CD4-positive, CD25-positive, alpha-beta regulatory T cell (primary cell): ENCODE measurements around the gene NR1I3. TPM values are rescaled to one million over a fixed set of nuclear protein-coding genes. Genes with fewer than 3 reads are reported as not detected.
"Not testable (repeated sequence)": the region's sequence is repeated elsewhere in the genome, so short reads cannot be mapped to it uniquely, and the experiment has no call there.

Experiments
- ATAC-seq, 2 donors: fragments of 150-1000 bp; cut with Tn5 transposase; one replicate each; pipeline ENCODE4 v1.10.0; 2021; ENCODE audit warnings: low read depth in 2 of 2, moderate number of reproducible peaks in 2 of 2, moderate library complexity in 1 of 2
- DNase-seq, 3 donors: peaks; one replicate each; pipeline versions ENCODE4 v3.0.0 to v3.0.0-alpha.2; 2012 to 2022; ENCODE audit warnings: mixed read lengths in 1 of 3
- H3K27ac ChIP-seq: one replicate; pipeline ENCODE4 v1.7.0; 2013; ENCODE audit warnings: mild to moderate bottlenecking, low read length; ENCODE audit not compliant: insufficient read depth, poor library complexity, severe bottlenecking
- H3K27me3 ChIP-seq: one replicate; pipeline ENCODE4 v1.7.0; 2013; ENCODE audit warnings: low read length; ENCODE audit not compliant: control insufficient read depth, insufficient read depth
- H3K36me3 ChIP-seq: one replicate; pipeline ENCODE4 v1.7.0; 2013; ENCODE audit warnings: mild to moderate bottlenecking, low read length, moderate library complexity; ENCODE audit not compliant: control insufficient read depth, insufficient read depth
- H3K4me1 ChIP-seq: 2 replicates; pipeline ENCODE4 v1.7.0; 2013; ENCODE audit warnings: mild to moderate bottlenecking, low read length; ENCODE audit not compliant: insufficient read depth, control insufficient read depth, poor library complexity, severe bottlenecking
- H3K4me3 ChIP-seq: one replicate; pipeline ENCODE4 v1.7.0; 2013; ENCODE audit warnings: low read depth, mild to moderate bottlenecking, low read length, moderate library complexity
- H3K9me3 ChIP-seq, 2 experiments: 1 replicate in 1 of 2; 2 replicates in 1 of 2; pipeline ENCODE4 v1.7.0; 2013; ENCODE audit warnings: low read length in 2 of 2, mild to moderate bottlenecking in 1 of 2, moderate library complexity in 1 of 2; ENCODE audit not compliant: control insufficient read depth in 2 of 2
- H3K27ac Mint-ChIP-seq, 3 donors: one replicate each; pipeline ENCODE4 v1.8.0; 2020 to 2022; ENCODE audit warnings: mild to moderate bottlenecking in 3 of 3, mixed read lengths in 3 of 3, moderate library complexity in 2 of 3
- H3K27me3 Mint-ChIP-seq: one replicate; pipeline ENCODE4 v1.8.0; 2022; ENCODE audit warnings: mild to moderate bottlenecking, mixed read lengths
- H3K36me3 Mint-ChIP-seq: one replicate; pipeline ENCODE4 v1.8.0; 2020; ENCODE audit warnings: mixed read lengths
- H3K4me1 Mint-ChIP-seq, 4 donors: one replicate each; pipeline ENCODE4 v1.8.0; 2020 to 2022; ENCODE audit warnings: mixed read lengths in 4 of 4, mild to moderate bottlenecking in 1 of 4
- H3K4me3 Mint-ChIP-seq, 4 donors: one replicate each; pipeline ENCODE4 v1.8.0; 2020 to 2022; ENCODE audit warnings: mild to moderate bottlenecking in 4 of 4, mixed read lengths in 4 of 4, moderate library complexity in 3 of 4
- H3K9me3 Mint-ChIP-seq, 7 donors: one replicate each; pipeline ENCODE4 v1.8.0; 2020 to 2022; ENCODE audit warnings: mixed read lengths in 7 of 7, mild to moderate bottlenecking in 3 of 7, moderate library complexity in 2 of 7
- polyA plus RNA-seq, 4 donors: library from polyadenylated mRNA; unstranded; fragments of 300-500 nt; fragmentation: Illumina TruSeq; gene quantifications; one replicate each; pipeline ENCODE4 v1.2.3, GENCODE V29; 2021
- total RNA-seq: library from RNA; stranded (reverse); gene quantifications from one replicate; pipeline ENCODE4 v1.2.3, GENCODE V29; 2022

The NR1I3 gene
- total and polyA plus RNA-seq, 5 donors from 2014 or later: 0.21 TPM; not detected in 4

DNA sequence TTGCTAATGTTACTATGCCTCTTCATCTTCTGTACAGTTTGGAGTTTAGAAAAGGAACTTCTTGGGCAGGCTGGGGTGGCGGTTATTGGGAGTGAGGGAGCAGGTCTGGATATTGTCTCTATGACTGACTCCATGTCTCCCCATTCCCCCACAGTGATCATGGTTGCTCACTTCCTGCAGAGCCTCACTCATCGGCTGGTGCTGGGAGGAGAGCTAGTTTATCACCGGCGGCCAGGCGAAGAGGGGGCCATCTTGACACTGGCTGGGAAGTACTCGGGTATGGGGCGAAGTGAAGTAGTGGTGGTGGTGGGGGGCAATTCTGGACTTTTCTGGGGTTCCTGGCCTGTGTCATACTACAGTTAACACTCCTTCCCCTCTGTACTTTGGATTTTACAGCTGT, 10.0 kb downstream of the NR1I3 start:
- Mint-ChIP-seq H3K27me3 (no peaks in the 10 kb centered on the region), H3K36me3 (peaks cover 16% of the 10 kb centered on the region), H3K4me3 (peak overlapping the region in 3 of 4 donors; percentile 22 to 80 (median 68)), H3K9me3 (peaks cover 0 to 1% (median 0%) of the 10 kb centered on the region in 7 donors), H3K4me1 (peaks cover 12 to 50% (median 24%) of the 10 kb centered on the region in 4 donors), H3K27ac (peak overlapping the region; percentile 22 to 100 (median 93))
- Histone ChIP-seq H3K9me3 (no peaks in the 10 kb centered on the region), H3K27ac (no peak overlapping the region), H3K4me1 (peaks cover 28% of the 10 kb centered on the region), H3K36me3 (peaks cover 19% of the 10 kb centered on the region), H3K4me3 (no peak overlapping the region), H3K27me3 (no peaks in the 10 kb centered on the region)
- ATAC-seq (no peak), DNase-seq (no peak)

GRCh38 chr1:161227196-161227871, 10.7 kb downstream of the NR1I3 start:
- peak overlapping the region; percentile 22 to 100 (median 93) for H3K27ac Mint-ChIP-seq
- no peaks in the 10 kb centered on the region for H3K9me3 ChIP-seq
- H3K36me3 ChIP-seq: peaks cover 19% of the 10 kb centered on the region
- peak overlapping the region; percentile 68 to 84 (median 80) for H3K4me3 Mint-ChIP-seq
- peaks cover 12 to 57% (median 24%) of the 10 kb centered on the region in 4 donors for H3K4me1 Mint-ChIP-seq
- peak overlapping the region; percentile 80 for H3K4me3 ChIP-seq
- H3K9me3 Mint-ChIP-seq: peaks cover 0 to 1% (median 0%) of the 10 kb centered on the region in 7 donors
- peaks cover 16% of the 10 kb centered on the region for H3K36me3 Mint-ChIP-seq
- no peak overlapping the region for H3K27ac ChIP-seq
- H3K4me1 ChIP-seq: peaks cover 28% of the 10 kb centered on the region
- H3K27me3 Mint-ChIP-seq: no peaks in the 10 kb centered on the region
- DNase-seq (peak; percentile 74 to 90 (median 85)), ATAC-seq (peak; percentile 35 to 41)
- no peaks in the 10 kb centered on the region for H3K27me3 ChIP-seq

DNA sequence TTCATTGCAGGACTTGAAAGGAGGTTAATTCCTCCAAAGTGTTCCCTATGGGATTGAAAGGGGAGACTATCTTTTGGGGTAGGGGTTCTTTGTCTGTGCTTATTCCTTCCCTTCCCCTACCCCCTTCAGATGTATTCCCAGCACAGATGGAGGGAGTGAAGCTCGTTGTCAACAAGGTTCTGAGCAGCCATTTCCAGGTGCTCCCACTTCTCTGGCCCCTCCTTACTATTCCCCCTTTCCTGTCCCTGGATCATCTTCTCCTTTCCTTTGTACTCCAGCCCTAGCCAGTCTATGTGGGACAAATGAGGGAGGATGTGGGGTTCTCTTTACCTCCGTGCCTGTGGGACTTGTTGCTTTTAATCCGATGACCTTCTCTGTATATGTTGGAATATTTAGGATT, 11.2 kb downstream of the NR1I3 start:
- Mint-ChIP-seq H3K27ac (peak overlapping the region in 2 of 3 donors; percentile 93 to 100), H3K9me3 (peaks cover 0 to 1% (median 0%) of the 10 kb centered on the region in 7 donors), H3K4me1 (peaks cover 12 to 62% (median 28%) of the 10 kb centered on the region in 4 donors), H3K36me3 (peaks cover 16% of the 10 kb centered on the region), H3K27me3 (no peaks in the 10 kb centered on the region), H3K4me3 (peak overlapping the region; percentile 68 to 100 (median 80))
- Histone ChIP-seq H3K27ac (no peak overlapping the region), H3K4me3 (peak overlapping the region; percentile 80), H3K9me3 (no peaks in the 10 kb centered on the region), H3K4me1 (peaks cover 28% of the 10 kb centered on the region), H3K27me3 (no peaks in the 10 kb centered on the region), H3K36me3 (peaks cover 19% of the 10 kb centered on the region)
- DNase-seq (no peak), ATAC-seq (no peak)

DNA sequence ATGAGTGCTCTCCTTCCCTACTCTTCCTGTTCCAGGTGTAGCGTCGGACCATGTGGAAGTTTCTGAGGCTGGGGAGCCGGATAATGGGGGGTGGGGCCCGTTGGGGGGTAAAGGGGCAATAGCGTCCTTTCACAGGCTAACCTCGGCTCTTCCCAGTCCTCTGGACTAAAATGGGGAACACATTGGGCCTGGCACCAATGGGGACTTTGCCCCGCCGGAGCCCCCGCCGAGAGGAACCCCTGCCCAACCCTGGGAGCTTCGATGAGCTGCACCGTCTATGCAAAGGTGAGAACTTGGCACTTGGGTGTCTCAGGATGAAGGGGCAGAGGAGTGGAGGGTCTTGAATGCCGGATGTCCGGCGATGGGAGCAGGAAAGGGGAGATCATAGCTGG, 11.7 kb downstream of the NR1I3 start:
- Mint-ChIP-seq H3K27ac (peak overlapping the region; percentile 93 to 100 (median 96)), H3K36me3 (peaks cover 16% of the 10 kb centered on the region), H3K4me1 (peaks cover 12 to 64% (median 28%) of the 10 kb centered on the region in 4 donors), H3K9me3 (peaks cover 0 to 1% (median 0%) of the 10 kb centered on the region in 7 donors), H3K27me3 (no peaks in the 10 kb centered on the region), H3K4me3 (peak overlapping the region; percentile 82 to 100 (median 100))
- Histone ChIP-seq H3K36me3 (peaks cover 19% of the 10 kb centered on the region), H3K4me3 (peak overlapping the region; percentile 80), H3K27me3 (no peaks in the 10 kb centered on the region), H3K4me1 (peaks cover 28% of the 10 kb centered on the region), H3K27ac (peak overlapping the region; percentile 58), H3K9me3 (no peaks in the 10 kb centered on the region)
- DNase-seq (no peak), ATAC-seq (no peak)

GRCh38 chr1:161225534-161226319, 12.3 kb downstream of the NR1I3 start, which contains the start of gene TOMM40L:
TOMM40L (plus strand) TSS chr1:161226060; CDS start chr1:161226490, 430 bp downstream.
- no peaks in the 10 kb centered on the region for H3K9me3 ChIP-seq
- peaks cover 19% of the 10 kb centered on the region for H3K36me3 ChIP-seq
- H3K4me3 ChIP-seq: peak within 1 kb of the TSS; percentile 80
- H3K27ac Mint-ChIP-seq: peak within 1 kb of the TSS; percentile 93 to 100 (median 96)
- H3K4me1 Mint-ChIP-seq: peaks cover 12 to 67% (median 28%) of the 10 kb centered on the region in 4 donors
- peaks cover 0 to 1% (median 0%) of the 10 kb centered on the region in 7 donors for H3K9me3 Mint-ChIP-seq
- peak; percentile 81 to 99 (median 93) for DNase-seq
- H3K4me3 Mint-ChIP-seq: peak within 1 kb of the TSS; percentile 82 to 100 (median 100)
- peaks cover 16% of the 10 kb centered on the region for H3K36me3 Mint-ChIP-seq
- H3K27ac ChIP-seq: peak within 1 kb of the TSS; percentile 77
- ATAC-seq: peak; percentile 97
- H3K4me1 ChIP-seq: peaks cover 29% of the 10 kb centered on the region
- no peaks in the 10 kb centered on the region for H3K27me3 Mint-ChIP-seq
- H3K27me3 ChIP-seq: no peaks in the 10 kb centered on the region

GRCh38 chr1:161225178-161225533, 12.8 kb downstream of the NR1I3 start:
- H3K4me1 Mint-ChIP-seq: peaks cover 12 to 72% (median 29%) of the 10 kb centered on the region in 4 donors
- H3K4me3 Mint-ChIP-seq: peak overlapping the region in 3 of 4 donors; percentile 82 to 100 (median 100)
- Histone ChIP-seq H3K36me3 (peaks cover 16% of the 10 kb centered on the region), H3K4me3 (peak overlapping the region; percentile 43), H3K9me3 (no peaks in the 10 kb centered on the region), H3K4me1 (peaks cover 31% of the 10 kb centered on the region), H3K27ac (peak overlapping the region; percentile 77), H3K27me3 (no peaks in the 10 kb centered on the region)
- H3K36me3 Mint-ChIP-seq: peaks cover 13% of the 10 kb centered on the region
- peak overlapping the region; percentile 93 to 100 (median 96) for H3K27ac Mint-ChIP-seq
- no peak for DNase-seq
- H3K27me3 Mint-ChIP-seq: no peaks in the 10 kb centered on the region
- H3K9me3 Mint-ChIP-seq: peaks cover 0 to 1% (median 0%) of the 10 kb centered on the region in 7 donors
- ATAC-seq: no peak

- not testable (repeated sequence) for H3K27ac Mint-ChIP-seq, H3K4me3 Mint-ChIP-seq, ATAC-seq, H3K27me3 Mint-ChIP-seq, DNase-seq, H3K9me3 ChIP-seq, H3K27me3 ChIP-seq, H3K4me3 ChIP-seq, H3K9me3 Mint-ChIP-seq
- peaks cover 12% of the 10 kb centered on the region for H3K36me3 ChIP-seq
- H3K4me1 Mint-ChIP-seq: peaks cover 12 to 76% (median 31%) of the 10 kb centered on the region in 4 donors
- peaks cover 34% of the 10 kb centered on the region for H3K4me1 ChIP-seq
- peaks cover 15% of the 10 kb centered on the region for H3K36me3 Mint-ChIP-seq
- peak overlapping the region; percentile 77 for H3K27ac ChIP-seq
Measured at GRCh38 chr1:161224695-161225087, 13.3 kb downstream of the NR1I3 start.
